Activated CD4-positive, alpha-beta T cell treated with anti-CD3 and anti-CD28 coated beads, Interleukin-2, amount 50 U/mL, for 48 hours (primary cell): ENCODE results near the gene AMBP.
"Not testable (repeated sequence)": the region's sequence is repeated elsewhere in the genome, so short reads cannot be mapped to it uniquely, and the experiment has no call there.

Source experiments
- DNase-seq, 2 experiments: peaks; one replicate each; pipeline ENCODE4 v3.0.0-alpha.2; 2020

Gene AMBP

DNA sequence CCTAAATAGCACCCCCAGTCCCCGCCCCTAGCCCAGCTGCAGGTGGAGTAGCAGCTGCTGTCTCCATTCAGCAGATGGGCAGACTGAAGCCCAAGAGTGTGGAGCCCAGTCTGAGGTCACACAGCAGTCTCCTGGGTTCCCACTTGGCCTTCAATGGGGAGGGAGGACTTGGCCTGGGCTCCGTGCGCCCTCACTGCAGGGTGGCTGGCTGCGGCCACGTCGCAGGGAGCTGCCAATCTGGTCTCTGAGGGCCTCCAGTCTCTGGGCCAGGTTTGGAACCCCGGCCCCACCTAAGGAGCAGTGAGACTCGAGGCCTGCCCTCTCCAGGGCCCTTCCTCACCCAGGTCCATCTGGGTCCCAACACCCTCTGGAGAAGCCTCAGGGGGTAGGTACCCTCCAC lies 13.6 kb upstream of the AMBP start:
- no peak for DNase-seq

DNA sequence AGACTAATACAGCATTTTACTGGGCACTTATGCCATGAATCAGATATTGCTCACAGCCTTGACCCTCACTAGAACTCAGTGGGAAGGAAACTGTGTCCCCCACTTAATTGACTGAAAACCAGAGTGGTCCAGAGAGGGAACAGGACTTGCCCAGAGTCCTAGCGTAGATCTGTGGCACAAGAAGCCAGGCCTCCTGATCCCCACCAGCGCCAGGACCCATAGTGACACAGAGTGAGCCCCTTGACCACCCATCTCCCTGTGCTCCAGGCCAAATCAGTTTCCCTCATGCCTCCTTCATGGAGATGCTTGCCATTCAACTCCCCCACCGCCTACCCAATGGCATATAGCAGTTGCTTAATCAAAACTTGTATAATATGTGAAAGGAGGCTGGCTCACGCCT lies 12.7 kb upstream of the AMBP start:
- no peak for DNase-seq

DNA sequence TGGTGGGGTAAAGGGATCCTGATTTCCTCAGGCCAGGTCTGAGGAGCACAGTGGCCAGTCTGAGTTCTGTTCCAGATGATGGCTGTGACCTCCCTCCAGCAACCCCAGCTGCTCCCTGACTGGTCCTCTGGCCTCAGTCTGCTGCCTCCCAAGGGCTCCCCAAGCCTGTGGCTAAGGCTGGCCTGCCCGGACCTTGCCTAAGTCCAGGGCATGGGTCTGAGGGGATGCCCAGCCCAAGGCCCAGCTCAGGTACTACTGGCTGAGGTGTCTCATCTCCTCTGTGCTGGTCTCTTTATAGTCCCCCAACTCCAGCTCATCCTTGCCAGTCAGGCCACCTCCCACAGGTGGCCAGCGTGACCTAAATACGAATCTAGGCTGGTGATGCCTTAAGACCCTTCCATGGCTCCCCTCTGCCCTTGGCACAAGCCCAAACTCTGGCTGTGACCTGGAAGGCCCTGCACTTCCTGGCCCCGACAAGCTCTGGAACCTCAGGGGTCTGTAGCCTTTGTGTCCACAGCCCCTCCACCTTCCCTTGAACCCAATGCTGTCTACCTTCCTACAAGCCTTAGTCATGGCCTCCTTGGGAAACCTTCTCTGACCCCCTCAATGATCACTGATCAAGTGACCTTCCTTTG lies 11.2 kb upstream of the AMBP start:
- no peak for DNase-seq

DNA sequence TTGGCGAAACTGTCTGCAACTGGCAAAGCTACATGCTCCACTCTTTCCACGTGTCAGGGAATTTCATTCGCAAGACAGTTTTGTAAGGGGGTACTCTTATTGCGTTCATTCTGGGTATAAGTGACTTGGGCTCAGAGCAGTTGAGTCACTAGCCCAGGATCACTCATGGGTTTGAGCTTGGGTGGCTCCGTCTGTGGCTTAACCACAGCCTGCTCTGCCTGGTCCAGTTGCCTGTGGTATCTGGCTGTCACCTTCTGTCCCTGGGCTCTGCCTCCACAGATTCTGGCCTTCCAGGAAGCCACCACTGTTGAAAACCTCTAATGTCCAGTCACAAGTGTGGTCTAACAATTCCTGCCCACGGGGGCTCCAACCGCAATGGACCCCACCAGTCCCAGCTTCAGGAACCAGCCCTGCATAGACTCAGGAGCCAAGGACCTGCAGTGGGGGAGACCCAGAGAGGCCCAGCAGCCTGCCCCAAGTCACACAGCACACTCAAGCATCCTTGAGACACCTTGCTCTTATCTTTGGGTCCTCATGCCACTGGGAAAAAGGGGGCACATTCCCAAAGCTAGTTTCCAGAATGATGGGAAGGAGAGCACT lies 10.6 kb upstream of the AMBP start:
- no peak for DNase-seq

DNA sequence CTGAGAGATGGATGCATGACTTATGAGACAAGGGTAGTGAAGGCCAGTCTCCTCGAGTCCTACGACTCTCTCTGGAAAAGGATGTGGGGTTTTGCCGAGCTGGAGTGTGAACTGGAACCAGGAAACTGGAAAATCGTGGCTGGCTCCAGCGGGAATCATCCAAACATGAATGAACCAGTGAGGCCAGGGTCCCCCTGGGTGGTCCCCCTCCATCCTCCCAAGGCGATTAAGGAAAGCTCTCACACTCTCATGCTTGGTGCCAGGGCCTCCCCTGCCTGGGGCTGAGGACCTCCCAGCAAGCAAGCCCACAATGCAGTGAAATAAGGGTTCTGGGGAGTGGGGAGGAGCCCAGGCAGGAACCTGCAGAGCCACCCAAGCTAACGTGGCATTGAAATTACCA lies 9.6 kb upstream of the AMBP start:
- DNase-seq = no peak

DNA sequence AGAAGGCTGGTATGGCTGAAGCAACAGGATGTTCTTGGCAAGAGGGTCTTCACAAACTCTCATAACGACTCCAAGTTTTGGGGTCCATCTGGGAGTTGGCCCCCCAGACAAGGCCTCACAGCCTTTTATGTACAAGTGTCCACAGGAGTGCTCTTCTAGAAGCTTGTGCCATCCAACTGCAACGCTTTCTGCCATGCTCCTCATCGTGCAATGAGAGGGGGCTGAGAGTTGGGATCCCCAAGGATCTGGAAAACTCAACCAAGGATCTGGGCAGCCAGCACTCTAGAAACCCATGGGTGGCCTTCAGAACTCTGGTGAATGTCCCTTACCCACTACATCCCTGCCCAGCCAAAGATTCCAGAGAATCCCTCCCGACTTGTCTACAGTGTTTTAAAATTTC lies 8.5 kb upstream of the AMBP start:
- no peak for DNase-seq

DNA sequence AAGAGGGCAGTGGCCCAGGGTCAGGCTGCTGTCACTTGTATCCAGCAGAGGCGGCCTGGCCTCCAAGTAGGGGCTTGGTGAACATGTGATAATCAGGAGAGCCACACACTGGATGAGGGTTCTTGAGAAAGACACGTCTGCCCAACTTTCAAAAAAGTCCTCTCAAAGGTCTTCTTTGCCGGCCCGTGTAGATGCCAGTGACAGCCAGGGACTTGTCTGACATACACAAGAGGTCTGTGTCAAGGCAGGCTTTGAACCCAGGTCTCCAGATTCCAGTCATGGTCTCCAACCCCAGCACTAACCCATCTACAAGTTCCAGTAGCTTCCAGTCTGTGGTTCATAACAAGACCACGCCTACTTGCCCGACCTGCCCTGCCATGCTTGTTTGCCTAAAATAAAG lies 7.9 kb upstream of the AMBP start:
- no peak for DNase-seq

DNA sequence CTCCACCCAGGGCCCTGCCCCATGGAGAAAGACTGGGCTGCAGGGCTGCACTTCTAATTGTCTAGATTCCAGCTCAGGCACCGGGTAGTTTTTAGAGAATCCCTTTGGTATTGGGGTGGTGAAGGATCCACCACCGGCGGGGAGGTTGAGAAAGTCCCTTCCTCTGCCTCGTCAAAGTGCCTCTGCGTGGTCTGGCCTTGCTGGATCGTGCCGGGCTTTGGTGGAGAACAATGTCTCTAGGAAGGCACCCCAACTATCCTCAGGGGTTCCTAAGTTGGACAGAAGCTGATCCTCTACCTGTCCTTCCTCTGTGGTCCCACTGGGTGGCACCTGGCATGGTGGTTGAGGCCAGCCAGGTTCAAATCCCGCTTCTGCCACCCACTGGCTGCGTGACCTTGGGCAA lies 7.3 kb upstream of the AMBP start:
- DNase-seq = no peak

DNA sequence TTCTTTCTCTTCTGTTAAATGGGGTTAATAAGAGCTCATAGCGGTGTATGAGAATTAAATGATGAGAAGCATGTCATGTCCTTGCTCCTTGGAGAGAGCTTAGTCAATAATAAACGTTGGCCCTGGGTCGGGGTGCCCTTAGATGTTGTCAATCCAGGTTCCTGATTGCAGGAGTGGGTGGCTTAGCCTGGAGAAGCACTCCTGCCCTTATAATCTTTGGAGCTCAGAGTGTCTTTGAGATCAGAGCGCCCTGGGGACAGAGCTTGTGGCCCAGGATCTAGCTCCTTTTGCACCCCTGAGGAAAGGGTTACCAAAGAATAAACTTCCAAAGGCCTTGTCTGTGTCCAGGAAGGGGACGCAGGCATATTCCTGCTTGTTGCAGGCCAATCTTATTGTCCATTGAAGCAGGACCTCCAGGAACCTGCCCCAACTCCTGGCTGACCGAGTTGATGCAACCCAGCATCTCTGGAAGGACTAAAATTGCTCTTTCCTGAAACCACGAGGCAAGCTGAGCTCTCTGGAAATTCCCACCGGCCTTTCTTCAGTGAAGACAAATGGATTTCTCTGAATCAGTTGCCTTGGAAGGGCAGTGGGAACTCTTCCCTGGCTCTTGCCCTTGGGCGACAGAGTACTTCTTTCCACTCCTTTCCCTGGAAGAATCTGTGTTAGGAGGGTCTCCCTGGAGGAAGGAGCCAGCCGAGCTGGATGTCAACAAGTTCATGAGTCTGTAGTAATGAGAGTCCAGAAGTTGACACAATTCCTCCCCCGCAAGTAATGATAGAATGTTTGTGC lies 6.4 kb upstream of the AMBP start:
- no peak for DNase-seq

DNA sequence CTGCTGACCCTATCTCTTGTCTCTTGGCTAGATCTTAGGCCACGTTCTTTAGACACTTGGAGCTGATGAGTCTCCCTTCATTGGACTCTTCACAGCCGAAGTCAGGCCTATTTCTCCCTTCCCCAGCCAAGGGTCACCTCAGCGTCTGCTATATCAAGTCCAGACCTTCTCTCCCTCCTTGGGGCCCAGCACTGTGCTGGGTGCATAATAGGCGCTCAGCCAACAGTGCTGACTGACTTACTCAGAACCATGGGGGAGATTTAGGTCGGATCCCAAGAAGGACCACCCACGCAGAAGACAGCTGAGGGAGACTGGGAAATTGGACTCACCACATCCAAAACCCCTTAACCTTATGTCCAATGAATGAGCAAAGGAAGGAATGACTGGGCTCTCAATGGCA lies 5.6 kb upstream of the AMBP start:
- DNase-seq = no peak

DNA sequence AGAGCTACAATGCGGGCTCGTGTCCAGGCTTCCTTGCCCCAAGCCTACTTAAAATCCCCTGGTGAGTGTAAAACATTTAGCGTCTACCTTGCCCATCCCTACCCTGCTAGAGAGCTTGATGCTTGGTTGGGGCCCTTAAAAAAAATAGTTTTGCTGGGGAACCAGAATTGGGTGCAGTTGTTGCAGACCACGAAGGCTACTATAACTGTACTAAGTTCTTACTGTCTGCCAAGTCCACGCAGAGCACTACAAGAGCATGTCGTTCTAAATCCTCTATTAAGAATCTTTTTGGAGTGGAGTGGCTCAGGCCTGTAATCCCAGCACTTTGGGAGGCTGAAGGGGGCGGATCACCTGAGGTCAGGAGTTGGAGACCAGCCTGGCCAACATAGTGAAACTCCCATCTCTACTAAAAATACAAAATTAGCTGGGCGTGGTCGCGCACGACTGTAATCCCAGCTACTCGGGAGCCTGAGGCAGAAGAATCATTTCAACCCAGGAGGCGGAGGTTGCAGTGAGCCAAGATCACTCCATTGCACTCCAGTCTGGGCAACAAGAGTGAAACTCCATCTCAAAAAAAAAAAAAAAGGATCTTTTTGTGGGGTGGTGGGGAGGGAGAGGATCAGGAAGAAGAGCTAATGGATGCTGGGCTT lies 4.8 kb upstream of the AMBP start:
- not testable (repeated sequence) for DNase-seq

DNA sequence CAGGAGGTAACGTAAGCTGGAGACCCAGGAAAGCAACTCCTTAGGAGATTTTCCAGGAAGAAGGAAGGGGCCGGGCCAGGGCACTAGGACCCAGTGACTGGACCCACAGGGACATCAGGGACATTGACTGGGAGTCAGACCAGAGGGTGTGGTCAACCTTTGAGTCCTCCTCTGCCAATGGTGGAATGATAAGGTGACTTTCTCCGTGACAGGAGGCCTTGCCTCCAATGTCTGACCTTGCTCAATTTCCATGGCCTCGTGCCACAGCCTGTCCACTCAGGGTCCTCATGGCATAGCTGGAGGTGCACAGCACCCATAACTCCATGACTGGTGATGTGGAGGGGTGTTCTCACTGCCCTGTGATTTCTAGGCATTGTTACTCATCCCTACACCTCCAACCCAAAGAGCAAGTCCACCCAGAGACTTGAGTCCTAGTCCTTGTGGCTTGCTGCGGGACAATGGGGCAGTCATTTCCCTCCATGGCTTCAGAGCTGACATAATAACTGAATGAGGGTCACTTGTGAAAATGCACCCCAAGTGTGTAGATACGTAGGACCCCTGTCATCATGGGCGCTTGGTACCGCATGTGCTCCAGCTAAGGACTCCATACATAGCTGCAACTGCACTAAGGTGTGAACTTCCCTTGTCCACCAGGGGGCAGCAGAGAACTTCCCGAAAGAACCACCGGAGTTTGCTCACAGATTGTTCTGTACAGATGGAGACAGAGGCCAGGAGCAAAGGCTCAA lies 4.1 kb upstream of the AMBP start:
- DNase-seq = peak; percentile 84 to 88

DNA sequence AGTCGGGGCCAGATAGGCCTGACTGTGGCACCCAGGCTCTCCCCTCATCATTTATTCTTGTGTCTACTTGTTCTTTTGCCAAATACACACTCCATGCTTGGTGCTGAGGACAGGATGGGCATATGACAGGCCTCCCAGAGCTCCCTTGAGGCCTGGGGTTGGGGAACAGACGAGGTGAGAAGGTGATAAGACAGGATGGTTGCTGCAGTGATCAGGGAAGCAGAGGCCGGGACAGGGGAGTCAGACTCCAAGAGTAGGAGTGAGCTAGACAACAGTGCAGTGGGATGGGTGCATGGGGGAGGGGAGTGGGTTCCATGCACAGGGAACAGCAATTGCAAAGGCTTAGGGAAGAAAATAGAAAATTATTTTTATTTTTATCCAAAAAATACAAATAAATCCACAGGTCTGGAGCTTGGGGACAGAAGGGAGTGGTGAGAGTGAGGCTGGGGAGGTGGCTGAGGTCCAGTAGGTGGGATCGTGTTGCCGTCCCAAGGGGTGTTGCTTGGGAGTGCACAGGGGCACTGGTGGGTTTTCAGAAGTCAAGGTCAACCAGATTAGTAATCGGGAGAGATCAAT lies 3.4 kb upstream of the AMBP start:
- DNase-seq = no peak

DNA sequence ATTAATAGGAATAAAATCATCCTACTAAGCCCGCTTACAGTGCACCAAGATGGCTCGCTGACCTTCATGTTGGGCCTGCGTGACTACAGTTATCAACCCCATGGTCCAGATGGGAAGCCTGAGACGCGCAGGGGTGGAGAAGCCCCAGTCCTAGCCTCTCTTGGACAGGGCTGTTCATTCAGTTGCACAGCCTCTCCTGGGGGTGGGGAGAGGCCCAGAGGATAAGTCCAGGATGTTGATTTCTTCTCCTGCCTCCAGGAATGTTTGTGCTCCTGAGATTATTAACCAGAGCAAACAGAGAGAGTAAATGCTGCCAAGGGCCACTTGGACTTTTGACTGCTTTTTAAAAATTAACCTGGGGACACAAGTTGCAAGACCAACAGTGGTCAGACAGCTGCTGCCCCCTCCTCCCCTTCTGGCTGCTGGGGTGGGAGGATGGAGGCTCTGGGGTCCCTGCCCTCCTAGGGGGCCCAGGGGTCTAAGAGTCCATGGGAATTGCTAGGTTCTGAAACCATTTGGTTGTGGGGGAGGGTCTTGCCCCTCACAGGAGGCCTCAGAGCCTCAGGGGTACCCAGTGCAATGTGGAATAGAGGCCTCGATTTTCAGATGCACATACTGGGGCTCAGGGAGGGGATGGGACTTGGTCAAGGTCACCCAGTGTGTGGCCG lies 2.8 kb upstream of the AMBP start:
- DNase-seq = no peak

DNA sequence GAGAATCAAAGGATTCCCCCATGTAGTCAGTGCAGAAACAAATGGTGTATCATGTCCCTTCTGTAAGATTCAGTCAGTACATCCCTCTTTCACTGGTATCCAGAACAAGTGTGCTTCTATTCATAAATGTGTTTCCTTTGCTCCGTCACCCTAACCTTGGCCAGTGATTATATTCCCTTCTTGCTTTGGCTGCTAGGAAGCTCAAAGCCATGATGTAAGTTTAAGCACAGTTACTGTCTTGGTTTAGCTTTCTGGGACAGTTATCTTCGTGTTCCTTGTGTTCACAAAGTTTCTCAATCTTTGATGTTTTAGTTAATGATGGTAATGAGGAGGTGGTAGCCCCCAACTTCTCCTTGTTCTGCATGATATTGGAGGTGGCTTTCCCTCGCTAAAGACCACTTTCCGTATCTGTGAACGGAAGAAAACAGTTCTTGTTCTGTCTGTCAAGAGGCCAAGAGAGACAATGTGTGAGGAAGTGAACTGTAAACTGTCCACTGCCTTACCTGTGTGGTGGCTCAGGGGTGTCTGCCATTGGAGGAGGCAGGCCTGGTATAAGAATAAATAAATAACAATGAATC lies 2.2 kb upstream of the AMBP start:
- no peak for DNase-seq

DNA sequence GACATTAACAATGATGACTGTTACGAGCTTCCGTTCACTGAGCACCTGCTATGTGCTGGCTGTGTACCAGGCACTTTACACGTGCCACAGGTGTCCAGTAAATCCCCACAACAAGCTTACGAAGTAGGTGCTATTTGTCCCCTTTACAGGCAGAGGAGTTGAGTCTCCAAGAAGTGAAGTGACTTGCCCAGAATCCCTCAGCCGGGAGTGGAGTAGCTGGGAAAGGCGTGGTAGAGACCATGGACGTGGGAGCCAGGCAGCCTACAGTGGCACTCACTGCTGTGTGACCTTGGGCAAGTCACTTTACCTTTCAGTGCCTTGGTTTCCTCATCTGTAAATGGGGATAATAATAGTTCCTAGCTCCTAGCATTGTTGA lies 669 bp upstream of the AMBP start:
- no peak for DNase-seq

DNA sequence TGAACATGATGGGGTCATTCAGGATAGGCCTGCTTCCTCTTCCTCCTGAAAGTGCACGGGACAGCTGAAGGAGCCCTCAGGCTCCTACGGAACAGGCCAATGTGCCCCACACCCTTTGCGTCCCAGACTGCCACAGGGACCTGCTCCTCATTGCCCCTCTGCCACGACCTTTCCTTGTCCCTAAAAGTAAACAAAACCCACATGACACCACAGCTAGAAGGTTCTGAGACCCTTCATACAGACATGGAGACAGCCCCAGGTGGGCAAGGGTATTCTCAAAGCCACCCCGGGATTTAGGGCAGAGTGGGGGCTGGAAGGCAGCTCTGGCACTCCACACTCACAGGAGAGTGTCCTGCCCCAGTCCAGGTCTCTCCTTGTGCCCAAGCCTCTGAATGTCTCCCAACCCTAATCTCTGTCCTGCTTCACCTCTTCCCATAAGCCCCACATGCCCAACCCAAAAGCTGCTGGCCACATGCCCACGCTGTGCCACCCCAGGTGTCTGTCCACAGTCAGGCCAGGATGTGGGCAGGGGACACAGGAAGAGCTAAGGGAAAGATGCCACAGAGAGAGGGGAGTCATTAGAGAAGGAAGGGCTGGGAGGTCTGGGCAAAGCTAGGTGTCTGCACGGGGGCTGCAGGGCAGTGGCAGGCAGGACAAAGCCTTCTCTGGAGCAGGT lies 800 bp downstream of the AMBP start:
- DNase-seq = no peak

DNA sequence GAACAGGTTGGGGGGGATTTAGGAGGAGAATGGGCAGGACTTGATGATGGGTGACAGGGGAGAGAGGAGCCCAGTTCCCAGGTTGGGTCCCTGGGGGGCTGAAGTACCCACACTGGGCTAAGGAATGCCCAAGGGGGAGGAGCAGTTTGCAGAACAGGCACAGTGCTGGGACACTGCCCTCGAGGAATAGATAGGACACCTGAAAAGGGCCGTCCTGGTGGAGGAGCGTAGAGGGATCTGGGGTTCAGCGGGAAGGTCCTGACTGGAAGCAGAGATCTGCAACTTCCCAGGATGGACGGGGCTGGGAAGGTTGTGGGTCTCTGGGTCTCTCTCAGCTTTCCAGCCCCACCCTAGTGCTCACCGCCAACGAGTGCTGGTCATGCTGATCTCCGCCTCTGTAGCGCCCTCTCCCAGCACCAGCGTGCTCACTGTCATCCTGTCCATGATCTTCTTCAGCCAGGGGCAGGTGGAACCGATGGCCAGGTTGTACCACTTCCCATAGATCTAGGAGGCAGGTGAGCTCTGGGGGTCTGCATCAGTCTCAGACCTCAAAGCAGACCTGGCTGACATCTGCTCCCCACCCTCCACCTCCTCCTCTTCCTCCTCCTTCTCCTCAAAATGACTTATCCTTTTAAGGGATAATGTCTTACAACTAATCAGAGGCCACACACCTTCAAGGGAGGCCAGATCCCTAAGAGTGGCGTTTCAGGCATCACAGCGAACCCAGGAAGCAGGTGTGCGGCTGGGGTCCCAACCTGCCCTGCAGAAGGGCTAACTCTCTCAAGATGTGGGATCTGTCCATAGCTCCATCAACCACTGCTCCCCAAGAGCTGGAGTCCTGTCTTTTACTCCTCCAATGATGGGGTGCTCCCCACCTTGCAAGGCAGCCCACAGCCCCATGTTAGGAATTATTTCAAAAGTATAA lies 1.6 kb downstream of the AMBP start:
- no peak for DNase-seq

DNA sequence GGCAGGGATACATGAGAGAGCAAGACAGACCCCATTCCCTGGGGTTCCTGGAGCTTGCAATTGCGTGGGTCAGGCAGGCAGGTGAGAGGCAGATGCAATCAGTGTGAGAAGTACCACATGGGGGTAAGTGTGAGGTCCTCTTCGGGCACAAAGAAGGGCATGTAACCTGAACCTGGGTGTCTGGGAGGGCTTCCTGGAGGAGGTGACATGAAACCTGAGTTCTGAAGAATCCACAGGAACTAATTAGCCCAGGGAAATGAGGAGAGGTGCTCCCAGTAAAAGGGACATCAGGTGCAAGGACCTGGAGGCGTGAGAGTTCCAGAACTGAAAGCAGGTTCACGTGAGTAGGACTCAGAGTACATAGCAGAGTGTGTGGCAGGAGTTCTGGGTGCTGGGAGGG lies 2.5 kb downstream of the AMBP start:
- no peak for DNase-seq
